GM19468 (cell line): ENCODE data around the gene QPCTL.

Experiments used
- ATAC-seq: cut with Tn5 transposase; IDR thresholded peaks from one replicate; pipeline ENCODE4 v1.9.1; 2021; ENCODE audit warnings: mild to moderate bottlenecking, moderate library complexity, moderate number of reproducible peaks; ENCODE audit not compliant: unreplicated experiment; ENCODE audit errors: extremely low read depth

Gene QPCTL

GRCh38 chr19:45692187-45693105, at the start of gene QPCTL:
Gene QPCTL, plus strand, starts transcription at chr19:45692666. Its CDS starts 38 bp downstream, at chr19:45692704.
- ATAC-seq = peak; percentile 87

- no peak for ATAC-seq
Observed at GRCh38 chr19:45643024-45643926, 49.2 kb upstream of the QPCTL start.

- no peak for ATAC-seq
Observed at GRCh38 chr19:45643927-45644771, 48.3 kb upstream of the QPCTL start.

- no peak for ATAC-seq
Observed at GRCh38 chr19:45645068-45645630, 47.3 kb upstream of the QPCTL start.

GRCh38 chr19:45645631-45646344, 46.7 kb upstream of the QPCTL start:
- ATAC-seq = no peak

GRCh38 chr19:45646345-45646698, 46.1 kb upstream of the QPCTL start:
- ATAC-seq = no peak

GRCh38 chr19:45650722-45651121, 41.7 kb upstream of the QPCTL start:
- no peak for ATAC-seq

- ATAC-seq = no peak
Observed at GRCh38 chr19:45653634-45654033, 38.8 kb upstream of the QPCTL start.

- ATAC-seq = no peak
Observed at GRCh38 chr19:45655073-45655472, 37.4 kb upstream of the QPCTL start.

- ATAC-seq = no peak
Observed at GRCh38 chr19:45657520-45658167, 34.8 kb upstream of the QPCTL start.

- ATAC-seq = no peak
Observed at GRCh38 chr19:45659096-45659729, 33.3 kb upstream of the QPCTL start.

- no peak for ATAC-seq
Observed at GRCh38 chr19:45660636-45661035, 31.8 kb upstream of the QPCTL start.

GRCh38 chr19:45663800-45664199, 28.7 kb upstream of the QPCTL start:
- ATAC-seq = no peak

GRCh38 chr19:45664575-45664974, 27.9 kb upstream of the QPCTL start:
- ATAC-seq = no peak

GRCh38 chr19:45667620-45668341, 24.7 kb upstream of the QPCTL start, which contains the start of gene GIPR:
Gene GIPR, plus strand, starts transcription at chr19:45668221. Its CDS starts 1,300 bp downstream, at chr19:45669521.
- ATAC-seq = no peak

- ATAC-seq = no peak
Observed at GRCh38 chr19:45668342-45668871, 24.1 kb upstream of the QPCTL start.
